ACHN (cell line): ENCODE measurements around the gene KRTAP24-1.

ENCODE experiments used
- DNase-seq: peaks from one replicate; pipeline ENCODE4 v3.0.0-alpha.2; 2015
- in situ Hi-C: cut with HindIII; loops from 2 replicates; pipeline ENCODE4 v1.10.0; 2017; ENCODE audit warnings: low sequenced_read_pairs, low pct_ligation_motif_present, low pct_unique_long_range_greater_than_20kb

The KRTAP24-1 gene, protein sequence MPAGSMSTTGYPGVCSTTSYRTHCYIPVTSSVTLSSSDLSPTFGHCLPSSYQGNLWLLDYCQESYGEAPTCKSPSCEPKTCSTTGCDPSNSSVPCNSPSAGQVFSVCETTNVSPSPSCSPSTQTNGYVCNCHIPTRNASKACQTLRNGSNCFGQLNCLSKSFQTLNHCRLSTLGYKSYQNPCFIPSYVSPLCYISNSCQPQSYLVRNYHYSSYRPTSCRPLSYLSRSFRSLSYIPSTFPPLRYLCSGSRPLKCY

DNA sequence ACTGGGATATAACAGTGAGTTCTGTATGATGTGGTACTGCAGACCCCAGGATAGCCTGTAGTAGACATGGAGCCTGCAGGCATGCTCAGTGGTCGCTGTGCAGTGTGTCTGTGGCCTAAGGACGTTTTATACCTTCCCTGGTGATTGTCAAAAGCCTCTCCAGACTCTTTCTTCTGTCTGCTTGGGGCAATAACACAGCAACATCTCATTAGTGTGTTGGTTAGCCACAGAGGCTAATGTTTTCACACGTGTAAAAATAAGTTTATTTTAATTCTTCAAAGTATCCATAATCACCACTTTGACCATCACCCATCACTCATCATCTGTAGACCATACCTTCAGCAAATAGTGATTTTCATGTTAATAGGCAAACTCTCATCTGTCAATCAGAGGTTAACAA, at the start of gene KRTAP24-1:
KRTAP24-1 (minus strand) TSS at position 101 of the 400 bp plus-strand sequence; CDS start at position 83, 18 bp downstream.
- in situ Hi-C loops = no loop called here
- DNase-seq = no peak

DNA sequence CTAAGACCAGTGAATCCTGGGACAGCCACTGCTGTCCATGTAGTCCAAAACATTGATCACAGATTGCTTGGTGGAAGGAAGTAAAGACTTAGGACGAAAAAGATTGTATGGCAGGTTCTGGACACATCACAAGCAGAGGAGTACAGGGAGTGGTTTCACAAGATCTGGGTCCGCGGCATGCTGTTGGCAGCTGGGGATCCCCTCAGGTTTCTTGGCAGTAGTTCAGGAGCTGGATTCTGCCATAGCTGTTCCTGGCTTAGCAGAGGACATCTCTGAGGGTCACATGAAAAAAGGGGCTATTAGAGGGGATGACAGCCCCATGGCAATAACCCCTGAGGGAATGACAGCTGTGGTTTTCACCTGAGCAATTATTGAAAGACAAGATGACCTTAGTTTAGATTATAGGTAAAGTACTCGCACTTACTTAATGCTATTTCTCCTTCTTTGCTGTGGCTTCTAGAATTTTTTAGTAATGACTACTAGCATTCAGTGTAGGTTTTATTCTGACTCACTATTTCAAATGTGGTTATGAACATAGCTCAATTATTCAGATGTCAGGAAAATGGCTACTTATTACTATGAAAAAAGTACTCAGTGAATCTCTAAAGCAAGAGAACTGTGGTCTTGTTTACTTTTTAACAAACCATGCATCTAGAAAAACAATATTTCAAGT, 46.6 kb upstream of the KRTAP24-1 start:
- in situ Hi-C loops = no loop called here
- no peak for DNase-seq

DNA sequence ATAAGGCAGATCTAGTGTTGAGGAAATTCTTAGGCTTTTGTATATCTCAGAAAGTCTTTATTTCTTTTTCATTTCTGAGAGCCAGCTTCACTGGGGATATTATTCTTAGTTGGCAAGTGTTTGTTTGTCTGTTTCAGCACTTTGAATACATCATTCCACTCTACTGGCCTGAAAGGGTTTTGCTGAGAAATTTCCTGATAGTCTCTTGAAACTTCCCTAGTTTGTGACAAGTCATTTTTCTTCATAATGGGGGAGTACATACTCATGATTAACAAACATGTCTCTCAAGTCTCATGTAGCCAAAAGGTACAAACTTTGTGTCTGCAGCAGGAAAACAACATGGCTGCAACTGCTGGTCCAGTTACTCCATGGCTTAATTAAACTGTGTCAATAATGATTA, 43.6 kb upstream of the KRTAP24-1 start:
- in situ Hi-C loops = no loop called here

DNA sequence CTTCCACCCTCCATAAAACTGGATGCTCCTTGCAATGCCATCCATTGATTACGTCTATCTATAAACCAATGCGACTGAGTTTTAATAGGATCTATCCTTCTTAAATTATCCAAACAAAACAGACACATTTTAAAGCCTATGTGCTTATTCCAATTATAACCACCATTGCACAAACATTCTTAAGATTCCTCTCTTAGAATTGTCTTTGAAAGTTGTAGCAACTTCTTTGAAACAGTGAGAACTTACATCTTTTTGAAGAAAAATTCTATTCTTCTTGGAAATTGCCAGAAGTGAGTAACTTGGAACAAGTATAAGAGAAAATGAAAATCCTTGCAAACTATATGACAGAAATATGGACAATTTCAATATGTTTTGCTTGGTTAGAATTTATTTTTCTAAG, 37.5 kb upstream of the KRTAP24-1 start, which contains the start of gene KRTAP26-1:
KRTAP26-1 (minus strand) TSS at position 101 of the 400 bp plus-strand sequence. CDS start 280 bp downstream, outside the sequence.
- DNase-seq = no peak
- in situ Hi-C loops = no loop called here

More for the DNA sequence above, 43.6 kb upstream of the KRTAP24-1 start:
- no peak for DNase-seq

DNA sequence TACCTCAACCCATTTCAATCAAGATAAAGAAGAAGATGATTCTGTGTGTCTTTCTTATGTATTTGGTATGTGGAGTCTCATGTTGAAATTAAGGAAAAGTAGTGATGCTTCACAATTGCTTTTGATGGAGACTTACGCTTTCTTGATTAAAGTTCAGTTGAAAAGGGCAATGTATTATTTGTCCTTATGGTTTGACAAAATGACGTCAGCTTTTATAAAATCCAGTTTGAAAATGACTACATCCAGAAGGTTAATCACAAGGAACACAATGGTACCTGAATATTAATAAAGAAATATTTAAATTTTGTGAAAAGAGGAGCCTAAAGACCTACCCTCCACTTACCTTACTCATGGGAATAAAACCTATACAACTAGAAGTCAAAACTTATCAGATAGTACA, 33.0 kb upstream of the KRTAP24-1 start:
- in situ Hi-C loops = no loop called here

DNA sequence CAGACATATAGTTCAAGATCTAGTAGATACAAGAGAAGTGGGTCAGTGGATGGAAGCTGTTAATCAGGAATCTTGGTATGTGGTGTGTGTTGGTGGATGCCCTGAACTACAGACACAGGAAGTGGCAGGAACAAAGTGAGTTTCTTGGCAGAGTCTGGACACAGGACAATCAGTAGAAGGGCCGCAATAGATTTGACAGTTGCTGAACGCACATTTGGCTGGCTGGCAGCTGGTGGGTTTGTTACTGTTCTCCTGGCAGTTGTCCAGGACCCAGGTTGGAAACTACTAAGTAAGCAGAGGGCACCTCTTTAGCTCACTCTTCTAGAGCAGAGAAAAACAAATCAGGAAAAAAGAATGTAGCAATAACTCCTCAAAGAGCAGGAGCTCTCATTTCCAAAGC, 24.1 kb upstream of the KRTAP24-1 start:
- in situ Hi-C loops = no loop called here
- DNase-seq = no peak

More for the DNA sequence above, 33.0 kb upstream of the KRTAP24-1 start:
- DNase-seq = no peak

DNA sequence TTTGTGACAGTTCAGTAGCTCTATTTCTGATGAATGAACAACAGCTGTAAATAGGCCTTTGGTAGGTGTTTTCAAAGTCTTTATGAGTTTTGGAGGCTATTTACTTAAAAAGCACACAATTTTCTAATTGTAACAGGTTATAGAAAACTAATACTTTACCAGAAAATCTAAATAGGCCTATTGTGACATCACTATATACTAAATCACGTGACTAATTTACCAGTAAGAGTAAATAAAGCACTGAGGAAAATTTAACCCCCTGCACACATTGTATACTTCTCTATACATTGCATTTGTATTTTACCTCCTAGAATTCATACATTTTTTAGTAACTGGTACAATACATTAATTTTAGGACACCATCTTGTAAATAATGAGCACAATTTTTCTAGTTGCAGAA, 22.4 kb upstream of the KRTAP24-1 start:
- in situ Hi-C loops = no loop called here

DNA sequence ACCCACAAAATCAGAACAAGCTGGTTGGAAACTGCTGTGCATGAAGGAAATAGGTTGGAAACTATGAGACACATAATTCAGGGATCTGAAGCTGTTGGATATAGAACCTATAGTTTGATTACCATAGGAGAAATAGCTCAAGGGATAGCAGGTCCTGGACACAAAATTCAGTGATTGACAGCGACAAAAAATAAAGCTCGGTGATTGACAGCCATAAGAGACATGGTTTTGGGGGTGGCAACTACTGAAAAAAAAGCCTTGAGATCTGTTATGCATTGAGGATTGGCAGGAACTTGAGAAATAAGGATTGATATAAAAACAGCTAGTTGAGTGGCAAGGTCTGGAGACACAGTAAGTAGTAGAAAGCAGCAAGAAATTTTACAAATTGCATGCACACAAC, 6.5 kb upstream of the KRTAP24-1 start, which contains the start of gene KRTAP25-1:
KRTAP25-1 (minus strand) TSS at position 300 of the 400 bp plus-strand sequence; CDS start at position 276, 24 bp downstream.
- DNase-seq = no peak
- in situ Hi-C loops = no loop called here

More for the DNA sequence above, 22.4 kb upstream of the KRTAP24-1 start:
- DNase-seq = no peak

DNA sequence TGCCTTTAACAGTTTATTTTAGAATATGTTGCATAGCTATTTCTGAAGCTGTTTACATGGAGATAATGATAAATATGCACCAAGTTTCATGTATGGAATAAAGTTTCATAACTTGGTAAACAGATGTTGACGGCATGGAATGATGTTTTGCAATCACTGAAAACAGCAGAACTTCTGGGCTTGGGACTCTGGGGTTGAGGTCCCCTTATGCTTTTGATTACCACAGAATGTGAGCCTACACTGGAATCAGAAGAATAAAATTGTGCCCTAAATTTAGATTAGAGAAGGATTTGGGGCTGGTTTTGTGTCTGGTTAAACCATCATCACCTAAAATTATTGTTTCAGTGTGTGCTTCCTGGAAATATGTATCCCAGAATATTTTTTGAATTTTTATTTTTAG, 11.1 kb downstream of the KRTAP24-1 start:
- no peak for DNase-seq
- in situ Hi-C loops = no loop called here

DNA sequence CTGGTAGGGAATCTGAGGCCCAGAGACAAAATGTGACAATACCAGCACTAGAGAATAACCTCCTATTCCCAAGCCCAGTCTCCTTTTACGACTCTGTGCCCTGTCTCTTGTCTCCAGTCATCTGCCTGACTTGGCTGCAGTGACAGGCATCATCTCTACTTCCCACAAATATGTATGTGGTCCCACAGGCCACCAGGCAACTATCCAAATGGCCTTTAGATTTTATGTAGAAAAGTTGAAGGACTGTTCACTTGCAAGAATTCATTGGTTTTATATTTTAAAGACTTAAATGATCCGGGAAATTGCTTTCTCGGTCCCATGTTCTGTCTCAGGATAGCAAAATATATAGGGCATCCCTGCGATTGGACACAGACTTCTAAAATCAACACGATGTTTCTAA, 11.6 kb downstream of the KRTAP24-1 start:
- in situ Hi-C loops = no loop called here
- no peak for DNase-seq

DNA sequence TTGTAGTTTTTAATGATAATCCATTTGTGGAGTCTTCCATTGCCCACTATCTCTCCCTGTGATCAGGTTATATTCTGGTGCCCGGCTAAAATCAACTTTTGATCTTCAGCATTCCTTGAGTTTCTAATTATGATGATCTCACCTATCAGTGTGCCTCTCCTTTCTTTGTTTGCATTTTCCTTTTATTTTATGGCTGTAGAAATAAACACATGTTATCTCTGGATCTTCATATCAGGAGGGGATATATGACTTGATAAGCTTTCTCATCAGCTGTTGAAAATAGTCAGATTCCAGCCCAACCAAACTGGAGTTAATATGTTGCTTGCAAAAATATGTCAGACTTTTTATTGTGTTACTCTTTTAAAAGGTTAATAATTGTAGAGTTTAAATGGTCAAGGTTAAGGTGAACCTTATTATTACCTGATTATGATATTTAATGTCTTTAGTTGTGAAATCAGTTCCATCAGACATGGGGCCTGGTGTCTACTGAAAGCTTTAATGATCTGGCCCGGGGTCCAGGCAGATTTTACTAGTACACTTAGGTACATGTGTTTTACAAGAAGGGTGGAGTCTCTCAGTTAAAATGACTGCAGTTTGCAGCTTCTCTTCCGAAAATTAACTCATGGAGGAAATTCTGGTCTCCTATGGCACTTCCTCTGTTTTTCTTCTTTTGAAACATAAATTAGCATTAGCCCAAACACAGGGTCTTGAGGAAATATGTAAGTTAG, 12.8 kb downstream of the KRTAP24-1 start:
- in situ Hi-C loops = no loop called here
- no peak for DNase-seq

DNA sequence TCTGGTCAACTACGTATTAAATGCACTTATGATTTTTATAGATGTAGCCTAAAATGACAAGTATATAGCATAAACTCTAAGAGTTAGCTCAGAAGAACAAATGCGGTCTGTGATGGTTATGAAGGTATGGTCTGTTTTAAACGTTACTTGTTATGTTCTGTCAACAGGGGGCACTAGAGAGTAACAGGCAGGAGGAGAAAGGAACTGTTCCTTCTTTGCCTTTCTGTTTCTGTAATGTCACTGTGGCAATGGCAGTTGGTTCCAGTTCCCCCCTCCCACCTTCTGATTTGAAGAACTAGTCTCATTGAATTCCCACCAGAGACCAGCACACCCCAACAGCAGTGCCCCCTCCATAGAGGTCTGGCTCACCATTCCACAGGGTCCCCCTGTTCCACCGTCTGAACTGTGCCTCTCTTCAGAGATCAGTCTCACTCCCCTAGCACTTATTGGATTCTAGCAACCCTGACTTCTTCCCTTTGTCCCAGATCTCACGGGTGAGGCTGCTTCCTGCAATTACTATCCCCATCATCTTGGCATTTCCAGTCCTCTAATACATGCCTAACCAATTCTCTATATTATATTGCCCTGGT, 14.0 kb downstream of the KRTAP24-1 start:
- DNase-seq = peak; percentile 28
- in situ Hi-C loops = no loop called here

DNA sequence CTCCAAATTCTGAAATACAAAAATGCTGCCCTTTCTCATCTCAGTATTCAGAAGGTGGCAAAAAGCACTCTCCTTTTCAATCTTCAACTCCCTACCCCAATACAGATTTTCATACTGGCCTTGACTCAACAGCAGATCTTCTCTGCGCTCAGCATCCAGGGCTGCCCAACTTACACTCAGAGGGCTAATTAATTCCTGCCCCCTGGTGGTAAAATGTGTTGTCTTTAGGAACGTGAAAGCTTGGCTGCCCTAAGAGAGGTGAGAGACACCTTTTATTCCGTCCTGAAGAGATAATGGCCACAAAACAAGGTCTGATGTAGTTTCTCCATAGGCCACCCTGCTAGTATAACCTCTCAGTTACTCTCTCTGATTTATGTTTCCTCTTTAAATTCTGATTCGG, 25.0 kb downstream of the KRTAP24-1 start:
- DNase-seq = peak; percentile 34
- in situ Hi-C loops = no loop called here

DNA sequence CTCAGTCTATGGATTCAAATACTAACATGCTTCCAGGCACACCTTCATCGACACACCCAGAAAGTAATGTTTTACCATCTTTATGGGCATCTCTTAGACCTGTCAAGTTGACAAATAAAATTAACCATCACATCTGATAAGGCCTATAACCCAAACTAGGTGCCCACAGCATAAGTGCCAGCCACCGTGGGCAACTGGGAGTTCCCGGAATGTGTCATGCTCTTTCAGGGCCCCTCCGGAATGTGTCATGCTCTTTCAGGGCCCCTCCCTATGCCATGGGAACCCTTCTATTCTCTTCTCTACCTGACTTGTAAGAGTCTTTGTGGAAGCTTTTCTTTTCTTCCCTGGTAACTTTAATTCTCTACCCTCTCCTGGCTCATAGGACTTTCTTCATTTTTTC, 26.6 kb downstream of the KRTAP24-1 start:
- in situ Hi-C loops = no loop called here
- DNase-seq = no peak

DNA sequence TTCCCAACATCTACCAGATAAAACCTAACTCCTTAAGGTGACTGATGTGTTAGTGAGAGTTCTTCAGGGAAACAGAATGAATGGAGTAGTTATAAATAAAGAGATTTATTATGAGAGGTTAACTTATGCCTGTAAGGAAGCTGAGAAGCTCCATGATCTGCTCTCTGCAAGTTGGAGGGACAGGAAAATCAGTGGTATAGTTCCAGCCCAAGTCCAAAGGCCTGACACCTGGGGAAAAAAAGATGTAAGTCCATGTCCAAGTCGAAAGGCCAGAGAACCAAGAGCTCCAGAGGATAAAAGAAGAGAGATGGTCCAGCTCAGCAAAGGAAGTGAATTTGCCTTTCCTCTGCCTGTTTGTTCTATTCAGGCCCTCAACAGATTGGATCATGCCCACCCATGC, 27.1 kb downstream of the KRTAP24-1 start:
- in situ Hi-C loops = no loop called here
- DNase-seq = no peak

DNA sequence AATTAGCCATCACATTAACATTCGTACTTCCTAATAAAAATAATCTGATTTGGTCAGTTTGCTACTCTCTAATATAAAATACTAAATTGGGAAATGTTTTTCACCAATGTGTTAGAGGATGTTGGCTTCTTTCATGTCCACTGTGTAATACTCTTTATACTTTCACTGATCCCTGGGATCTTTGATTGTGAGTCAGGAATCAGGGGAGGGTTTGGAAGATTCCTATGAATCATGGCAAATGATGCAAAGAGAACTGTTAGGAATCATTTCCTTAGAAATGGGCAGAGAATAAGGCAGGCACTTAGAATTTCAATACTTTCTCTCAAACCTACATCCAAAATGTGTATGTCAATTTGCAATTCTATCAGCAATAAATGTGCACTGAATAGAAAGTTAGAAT, 31.0 kb downstream of the KRTAP24-1 start:
- in situ Hi-C loops = no loop called here
- DNase-seq = no peak

DNA sequence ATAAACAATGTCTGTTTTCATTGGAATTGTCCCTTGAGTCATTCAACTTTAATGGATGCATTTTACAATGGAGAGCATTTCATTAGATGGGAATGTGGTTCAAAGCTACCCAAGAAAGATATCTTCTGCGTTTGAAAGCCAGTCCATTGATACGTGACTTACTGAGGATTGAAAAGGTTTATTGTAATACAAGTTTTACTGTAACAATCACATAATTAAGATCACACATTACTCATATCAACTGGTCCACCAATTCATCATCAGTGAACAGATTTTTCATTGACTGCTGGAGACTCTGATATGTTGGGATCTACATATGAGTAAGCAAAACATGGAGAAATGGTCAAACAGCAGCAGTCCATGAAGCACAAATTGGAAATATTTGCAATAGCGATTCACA, 32.8 kb downstream of the KRTAP24-1 start:
- in situ Hi-C loops = no loop called here
- no peak for DNase-seq

DNA sequence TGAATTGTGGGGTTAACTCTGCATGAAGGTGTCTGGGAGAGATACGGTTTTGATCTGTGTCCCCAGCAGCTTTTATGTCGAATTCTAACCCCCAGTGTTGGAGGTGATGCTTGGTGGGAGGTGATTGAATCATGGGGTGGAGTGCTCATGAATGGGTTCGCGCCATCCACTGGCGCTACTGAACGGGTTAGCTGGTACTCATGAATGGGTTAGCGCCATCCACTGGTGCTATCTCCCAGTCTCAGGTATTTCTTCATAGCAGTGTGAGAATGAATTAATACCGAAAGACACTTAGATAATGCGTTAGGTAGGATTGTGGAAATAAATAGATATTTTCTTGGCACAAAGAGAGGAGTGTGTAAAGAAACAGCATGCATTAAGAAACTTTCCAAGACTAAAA, 33.9 kb downstream of the KRTAP24-1 start:
- in situ Hi-C loops = no loop called here
- DNase-seq = no peak

DNA sequence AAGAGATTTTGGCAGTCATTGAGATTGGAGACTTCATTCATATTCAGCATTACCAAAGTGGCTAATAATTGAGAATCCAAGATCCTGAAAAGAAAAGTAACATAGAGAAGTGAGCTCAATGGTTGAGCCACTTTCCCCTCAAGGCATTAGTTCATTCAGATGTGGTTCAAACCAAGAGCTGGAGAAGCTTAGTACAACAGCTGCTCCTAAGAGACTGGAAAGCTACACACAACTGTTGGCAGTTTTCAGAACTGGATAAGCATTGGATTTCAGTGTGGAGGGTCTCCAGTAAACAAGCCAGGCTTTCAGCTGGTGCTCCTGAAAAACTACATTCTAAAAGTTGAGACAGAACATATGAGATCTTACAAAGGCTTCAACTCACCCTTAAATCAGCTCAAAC, 37.7 kb downstream of the KRTAP24-1 start:
- DNase-seq = no peak
- in situ Hi-C loops = no loop called here
